Vagina (tissue), 2 donors: ENCODE data around the gene SLX4.

ENCODE experiments used
- CTCF ChIP-seq, 3 experiments: fragments of 450-650 bp in 2 of 3; fragments of 200-600 bp in 1 of 3; sonication (generic) in 1 of 3; IDR thresholded peaks; one replicate each; pipeline ENCODE4 v1.5.1; 2017 to 2019; ENCODE audit warnings: antibody characterized with exemption in 3 of 3, mild to moderate bottlenecking in 2 of 3, moderate library complexity in 2 of 3
- POLR2A ChIP-seq, 2 donors: fragments of 450-650 bp; IDR thresholded peaks; one replicate each; pipeline ENCODE4 v1.6.1; 2017; ENCODE audit warnings: antibody characterized with exemption in 2 of 2, mild to moderate bottlenecking in 2 of 2, moderate library complexity in 2 of 2

- TF ChIP-seq POLR2A (IDR thresholded peaks at IDR 0.05) (no peak), CTCF (IDR thresholded peaks at IDR 0.05) (no peak)
Observed at GRCh38 chr16:3564130-3564888, 47.1 kb downstream of the SLX4 start.
